ENCODE results near the gene ANKRD62.
A peak's percentile ranks its signal among the peaks of the same experiment; 100 is the strongest.

Gene ANKRD62

GRCh38 chr18:12093520-12094257, at the start of gene ANKRD62:
TSS of gene ANKRD62 (plus strand) at chr18:12093843. CDS start at chr18:12094018, 175 bp downstream.
- DNase-seq: no peak

GRCh38 chr18:12044591-12044990, 49.1 kb upstream of the ANKRD62 start:
- DNase-seq: no peak

GRCh38 chr18:12046046-12046750, 47.4 kb upstream of the ANKRD62 start:
- no peak for DNase-seq

GRCh38 chr18:12046751-12047335, 46.8 kb upstream of the ANKRD62 start:
- DNase-seq: no peak

- DNase-seq: peak; percentile 17
These were observed 45.4 kb upstream of the ANKRD62 start for GRCh38 chr18:12048010-12048826.

- peak; percentile 67 for DNase-seq
These were observed 44.8 kb upstream of the ANKRD62 start for GRCh38 chr18:12048827-12049175.

- peak; percentile 80 for DNase-seq
These were observed 43.4 kb upstream of the ANKRD62 start for GRCh38 chr18:12049978-12050811.

- no peak for DNase-seq
These were observed 40.8 kb upstream of the ANKRD62 start for GRCh38 chr18:12052866-12053265.

- DNase-seq: no peak
These were observed 40.4 kb upstream of the ANKRD62 start for GRCh38 chr18:12053289-12053688.

GRCh38 chr18:12056034-12056883, 37.4 kb upstream of the ANKRD62 start:
- DNase-seq: no peak

GRCh38 chr18:12056884-12057402, 36.7 kb upstream of the ANKRD62 start:
- DNase-seq: no peak

- DNase-seq: no peak
These were observed 36.1 kb upstream of the ANKRD62 start for GRCh38 chr18:12057419-12058039.

GRCh38 chr18:12059334-12060181, 34.1 kb upstream of the ANKRD62 start:
- DNase-seq: no peak

- DNase-seq: no peak
These were observed 33.3 kb upstream of the ANKRD62 start for GRCh38 chr18:12060182-12060870.

- DNase-seq: no peak
These were observed 32.0 kb upstream of the ANKRD62 start for GRCh38 chr18:12061685-12062084.

- DNase-seq: no peak
These were observed 30.7 kb upstream of the ANKRD62 start for GRCh38 chr18:12062974-12063373.

- DNase-seq: no peak
These were observed 29.4 kb upstream of the ANKRD62 start for GRCh38 chr18:12064086-12064763.

- no peak for DNase-seq
These were observed 28.2 kb upstream of the ANKRD62 start for GRCh38 chr18:12065397-12065796.

Data from RPMI8226 (cell line).